T-helper 22 cell (primary cell): Measurements from ENCODE around the gene PSAT1.

Source experiments
- DNase-seq: peaks from one replicate; pipeline ENCODE4 v3.0.0-alpha.2; 2020; ENCODE audit warnings: low read depth

Gene PSAT1

DNA sequence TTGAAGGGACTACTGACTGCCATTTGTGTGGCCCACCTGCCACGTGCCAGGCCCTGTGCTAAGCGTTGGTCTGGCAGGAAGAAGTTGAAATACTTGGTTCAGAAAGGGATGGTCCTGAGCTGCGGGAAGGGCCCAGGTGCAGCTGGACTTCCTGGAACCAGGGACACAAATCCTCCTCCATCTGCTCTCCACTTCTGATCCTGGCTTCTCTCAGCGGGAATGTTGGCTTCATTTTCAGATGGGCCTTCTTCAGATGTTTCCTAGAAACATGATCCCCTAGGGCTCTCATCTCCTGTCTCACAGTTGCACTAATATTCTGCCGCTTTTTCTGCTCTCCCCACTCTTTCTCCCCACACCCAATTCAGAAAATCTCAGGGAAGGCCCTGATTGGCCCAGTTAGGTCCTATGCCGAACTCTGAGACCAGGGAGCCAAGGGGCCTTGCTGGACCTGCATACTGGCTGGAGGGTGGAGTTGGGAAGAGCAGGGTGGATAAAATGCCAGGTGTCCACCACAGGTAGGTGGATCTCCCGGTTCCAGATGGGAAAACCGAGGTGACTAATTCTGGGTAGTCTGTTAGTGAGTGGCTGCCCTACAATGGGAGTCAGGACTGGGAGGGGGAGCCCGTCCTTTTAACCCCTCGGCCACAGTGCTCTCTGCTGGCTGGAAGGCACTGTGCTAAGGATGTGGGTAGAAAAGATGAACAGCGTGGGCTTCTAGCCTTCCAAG is 19.4 kb downstream of the PSAT1 start:
- no peak for DNase-seq

DNA sequence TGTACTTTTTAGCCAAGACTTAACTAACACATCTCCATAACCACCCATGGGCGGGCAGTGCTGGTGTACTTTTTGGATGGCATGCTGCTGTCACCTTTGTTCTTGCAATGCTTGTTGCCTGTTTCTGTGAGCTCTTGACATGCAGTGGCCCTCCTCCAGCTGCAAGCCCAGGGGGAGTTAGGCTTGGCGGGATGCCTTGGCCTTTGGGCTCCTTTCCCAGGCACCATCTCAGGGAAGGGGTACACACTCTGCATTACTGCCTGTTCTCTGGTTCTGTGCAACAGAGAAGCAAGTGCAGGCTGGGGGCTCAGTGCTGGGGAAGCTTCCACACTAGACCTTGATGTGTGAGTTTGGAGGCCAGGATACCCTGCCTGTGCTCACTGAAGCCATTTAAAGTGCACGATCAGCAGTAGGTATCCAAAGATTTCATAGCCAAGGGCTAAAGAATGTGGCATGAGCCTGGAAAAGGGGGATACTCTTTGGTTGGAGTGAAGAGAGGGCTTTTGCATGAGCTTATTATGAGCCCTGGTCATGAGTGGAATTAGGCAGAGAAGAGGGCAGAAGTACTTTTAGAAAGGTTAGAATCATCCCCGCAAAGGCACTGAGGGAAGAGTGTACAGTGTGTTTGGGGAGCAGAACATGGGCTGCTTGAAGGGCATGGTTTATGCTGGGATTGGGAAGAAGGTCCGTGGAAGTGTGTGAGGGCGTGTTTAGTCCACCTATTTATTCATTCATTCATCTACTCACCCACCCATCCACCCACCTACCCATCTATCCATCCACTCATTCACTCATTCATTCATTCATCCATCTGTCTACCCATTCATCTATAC is 22.5 kb downstream of the PSAT1 start:
- no peak for DNase-seq

DNA sequence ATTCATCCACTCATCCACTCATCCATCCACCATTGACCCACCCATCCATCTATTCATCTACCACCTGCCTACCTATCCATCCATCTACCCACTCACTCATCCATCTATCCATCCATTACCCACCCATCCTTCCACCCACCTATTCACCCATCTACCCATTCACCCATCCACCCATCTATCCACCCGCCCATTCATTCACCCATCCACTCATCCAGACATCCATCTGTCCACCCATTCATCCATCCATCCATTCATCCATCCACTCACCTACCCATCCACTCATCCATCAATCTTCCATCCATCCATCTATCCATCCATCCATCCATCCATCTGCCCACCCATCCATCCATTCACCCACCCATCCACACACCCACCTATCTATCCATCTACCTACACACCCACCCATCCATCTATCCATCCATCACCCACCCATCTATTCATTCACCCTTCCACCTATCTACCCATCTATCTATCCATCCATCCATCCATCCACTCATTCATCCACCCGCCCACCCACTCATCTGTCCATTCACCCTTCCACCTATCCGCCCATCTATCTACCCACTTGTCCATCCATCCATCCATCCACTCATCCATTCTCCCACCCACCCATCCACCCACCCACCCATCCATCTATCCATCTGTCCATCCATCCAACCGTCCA is 23.2 kb downstream of the PSAT1 start:
- no peak for DNase-seq

DNA sequence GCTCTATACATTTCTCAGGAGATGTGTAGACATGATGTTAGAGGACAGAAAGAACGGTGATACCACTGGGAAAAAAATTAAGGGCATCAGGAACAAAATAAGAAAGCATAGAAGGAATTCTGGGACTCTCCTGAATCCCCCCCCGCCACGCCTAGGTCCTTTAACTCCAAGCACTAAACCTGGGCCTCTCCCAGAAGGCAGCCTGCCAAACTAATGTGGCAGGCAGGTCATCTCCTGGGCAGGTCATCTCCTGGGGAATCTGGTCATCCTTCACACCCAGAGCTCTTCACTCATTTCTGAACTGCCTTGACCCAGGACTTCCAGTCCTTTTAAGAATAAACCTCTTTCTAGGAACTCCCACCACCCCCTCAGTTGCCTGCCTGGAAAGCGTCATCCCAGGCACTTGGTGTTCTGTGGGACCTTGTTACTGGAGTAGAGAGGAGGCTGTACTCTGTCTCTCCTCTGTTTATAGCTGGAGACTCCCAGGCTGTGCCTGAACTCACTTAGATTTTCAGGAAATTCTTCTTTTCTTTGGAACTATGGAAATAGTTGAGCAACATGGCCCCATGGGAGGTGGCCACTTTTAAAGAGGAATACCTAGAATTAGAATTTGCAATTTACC is 24.1 kb downstream of the PSAT1 start:
- DNase-seq, result no peak

DNA sequence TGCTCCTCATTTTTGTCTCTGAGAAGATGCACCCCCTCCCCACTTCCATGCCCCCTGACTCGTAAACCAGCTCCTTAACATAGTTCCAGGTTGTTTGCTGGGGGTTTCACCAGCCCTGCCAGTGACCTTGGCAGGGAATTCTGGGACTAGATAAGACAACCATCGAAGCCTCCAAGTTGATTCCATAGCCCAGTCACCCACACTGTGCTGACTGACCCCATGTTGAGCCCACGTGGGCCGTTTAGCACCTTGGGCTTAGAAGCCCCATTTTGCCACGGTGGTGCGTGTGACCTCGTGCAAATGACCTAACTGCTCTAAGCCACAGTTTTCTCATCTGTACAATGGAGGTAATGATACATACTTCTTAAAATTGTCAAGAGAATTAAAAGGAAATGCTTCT is 24.6 kb downstream of the PSAT1 start:
- DNase-seq, result no peak

DNA sequence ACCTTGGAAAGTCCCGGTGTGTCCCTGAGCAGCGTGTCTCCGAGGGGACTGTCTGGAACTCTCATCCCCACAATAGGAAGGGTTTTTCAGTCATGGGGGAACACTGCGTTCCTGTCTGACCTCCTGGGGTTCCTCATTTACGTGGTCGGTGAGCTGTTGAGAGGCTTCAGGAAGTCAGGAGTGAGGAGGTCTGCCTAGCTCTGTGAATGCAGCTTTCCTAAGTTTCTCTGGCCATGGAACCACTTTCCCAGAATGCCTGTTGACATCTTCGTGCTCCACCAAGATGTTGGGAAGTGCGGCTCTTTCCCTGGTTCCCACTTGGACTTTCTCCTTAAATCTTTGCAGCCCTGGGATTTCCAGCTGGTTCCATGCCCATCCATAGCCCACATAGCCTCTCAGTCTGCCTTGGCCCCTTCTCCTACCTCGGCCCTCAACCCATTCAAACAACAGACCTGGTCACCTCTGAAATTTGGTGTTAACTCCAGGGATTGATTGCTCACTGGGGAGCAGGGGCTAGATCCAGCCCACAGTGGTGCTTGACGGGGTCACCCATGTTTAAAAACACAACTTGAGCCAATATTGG is 27.2 kb downstream of the PSAT1 start:
- no peak for DNase-seq

DNA sequence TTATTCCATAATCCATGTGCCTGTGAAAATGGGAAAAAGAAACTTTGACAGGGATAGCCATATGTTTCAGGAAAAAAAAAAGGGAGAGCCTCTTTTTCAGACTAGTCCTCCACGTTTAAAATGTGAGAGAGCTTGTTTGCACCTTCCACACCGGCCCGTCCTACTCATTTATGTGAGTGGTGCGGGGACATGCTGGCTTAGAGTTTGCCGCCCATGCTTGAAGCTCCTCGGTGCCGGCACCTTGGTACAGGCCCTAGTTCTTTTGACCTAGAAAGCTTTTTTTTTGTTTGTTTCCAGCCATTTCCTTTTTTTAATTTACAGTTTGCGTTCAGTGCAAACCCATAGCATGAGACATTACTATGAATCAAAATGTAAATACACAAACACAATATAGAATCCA is 27.8 kb downstream of the PSAT1 start:
- no peak for DNase-seq

DNA sequence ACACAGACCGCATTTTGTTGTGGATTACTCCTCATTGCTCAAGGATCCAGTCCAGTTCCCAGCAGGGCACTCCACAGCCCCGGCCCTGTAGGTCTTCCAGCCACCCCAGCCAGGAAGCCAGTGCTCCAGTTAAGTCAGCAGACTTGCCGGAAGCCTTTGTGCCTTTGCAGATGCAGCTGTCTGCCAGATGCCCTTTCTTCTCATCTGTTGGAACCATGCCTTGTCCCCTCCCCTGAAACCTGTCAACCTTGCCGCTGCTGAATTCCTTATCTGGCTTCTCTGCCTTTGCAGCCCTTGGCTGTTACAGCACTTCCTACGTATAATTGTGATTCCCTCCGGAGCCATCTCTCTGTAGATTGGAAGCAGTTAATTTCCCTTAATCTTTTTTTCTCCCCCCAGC is 28.4 kb downstream of the PSAT1 start:
- DNase-seq, result no peak

DNA sequence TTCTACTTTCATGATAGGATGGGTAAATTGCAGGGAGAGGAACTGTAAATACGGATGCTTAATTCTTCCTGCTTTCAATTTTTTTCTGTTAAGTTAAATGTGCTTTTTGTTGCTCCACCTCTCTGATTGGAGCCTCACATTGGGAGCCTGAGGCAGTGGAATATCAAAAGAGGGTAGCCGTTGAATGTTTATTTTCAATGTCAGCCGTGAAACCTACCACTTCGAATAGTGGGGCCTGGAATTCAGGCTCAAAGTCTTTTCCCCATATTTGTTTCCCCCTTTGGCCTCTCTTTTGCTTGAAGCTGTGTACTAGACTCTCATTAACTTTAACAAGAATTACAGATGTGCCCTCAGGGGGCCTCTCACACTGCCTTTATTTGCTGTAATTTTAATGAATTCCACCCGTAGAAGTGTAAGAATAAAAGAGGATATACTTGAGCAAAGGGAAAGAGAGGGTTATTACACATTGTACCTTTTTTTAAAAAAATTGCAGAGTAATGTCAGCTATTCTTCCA is 29.0 kb downstream of the PSAT1 start:
- no peak for DNase-seq

DNA sequence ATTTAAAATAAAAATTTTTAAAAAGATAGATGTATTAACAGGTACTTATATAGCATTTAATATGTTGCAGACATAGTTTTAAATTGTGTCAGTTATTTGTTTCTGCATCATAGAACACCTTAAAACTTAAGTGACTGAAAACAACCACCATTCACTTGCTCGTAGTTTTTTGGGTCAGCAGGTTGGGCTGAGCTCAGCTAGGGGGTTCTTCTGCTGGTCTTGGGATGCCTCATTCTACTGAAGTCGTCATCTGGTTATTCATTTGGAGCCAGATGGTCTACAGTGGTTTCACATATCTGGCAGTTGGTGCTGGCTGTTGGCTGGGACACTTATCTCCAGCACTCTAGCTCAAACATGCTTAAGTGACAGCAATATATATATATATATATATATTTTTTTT is 29.6 kb downstream of the PSAT1 start:
- DNase-seq, result no peak

DNA sequence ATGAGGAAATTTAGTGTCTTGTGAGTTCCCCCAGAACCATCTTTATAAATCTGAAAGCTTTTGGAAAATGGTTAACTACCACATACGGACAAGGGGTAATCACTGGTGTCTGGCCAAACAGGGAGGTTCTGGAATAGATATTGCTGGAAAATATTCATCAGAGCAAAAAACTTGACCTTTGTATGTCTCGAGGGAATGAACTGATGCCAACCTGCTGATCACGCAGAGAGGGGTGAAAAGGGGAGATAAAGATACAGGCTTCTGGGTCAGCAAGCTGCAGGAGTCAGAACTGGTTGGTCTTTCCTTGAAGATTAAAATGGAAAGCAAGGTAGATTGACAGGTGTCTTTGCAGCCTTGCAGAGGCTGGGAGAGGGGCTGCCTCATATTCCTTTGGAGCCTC is 35.5 kb downstream of the PSAT1 start:
- DNase-seq, result no peak

DNA sequence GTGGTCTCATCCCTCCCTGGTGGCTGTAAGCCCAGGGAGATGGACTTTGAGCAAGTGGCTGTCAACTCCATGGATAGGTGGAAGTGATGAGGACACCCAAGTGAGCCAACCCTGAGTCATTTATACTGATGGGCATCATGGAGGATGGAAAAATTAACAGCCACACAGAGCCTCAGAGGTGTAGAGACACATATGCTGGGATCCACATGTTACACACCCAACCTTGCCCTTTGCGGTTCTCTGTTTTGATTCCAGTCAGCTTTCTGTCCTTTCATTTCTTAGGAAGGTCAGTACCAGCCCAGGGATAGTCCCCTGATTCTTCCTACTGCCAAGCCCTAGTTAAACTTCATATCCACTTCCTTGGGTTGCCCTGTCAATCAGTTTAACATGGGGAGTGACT is 51.9 kb downstream of the PSAT1 start:
- no peak for DNase-seq

DNA sequence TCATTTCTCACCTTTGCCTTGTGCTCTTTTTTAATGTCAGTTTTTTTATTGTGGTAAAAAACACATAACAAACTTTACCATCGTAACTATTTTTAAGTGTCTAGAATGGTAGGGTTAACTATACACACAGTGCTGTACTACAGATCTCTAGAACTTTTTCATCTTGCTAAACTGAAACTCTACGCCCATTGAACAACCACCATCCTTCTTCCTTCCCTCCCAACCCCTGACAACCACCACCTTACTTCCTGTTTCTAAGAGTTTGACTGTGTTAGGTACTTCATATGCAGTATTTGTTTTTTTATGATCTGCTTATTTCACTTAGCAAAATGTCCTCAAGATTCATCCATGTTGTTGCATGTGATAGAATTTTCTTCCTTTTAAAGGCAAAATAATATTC is 54.9 kb downstream of the PSAT1 start:
- no peak for DNase-seq

DNA sequence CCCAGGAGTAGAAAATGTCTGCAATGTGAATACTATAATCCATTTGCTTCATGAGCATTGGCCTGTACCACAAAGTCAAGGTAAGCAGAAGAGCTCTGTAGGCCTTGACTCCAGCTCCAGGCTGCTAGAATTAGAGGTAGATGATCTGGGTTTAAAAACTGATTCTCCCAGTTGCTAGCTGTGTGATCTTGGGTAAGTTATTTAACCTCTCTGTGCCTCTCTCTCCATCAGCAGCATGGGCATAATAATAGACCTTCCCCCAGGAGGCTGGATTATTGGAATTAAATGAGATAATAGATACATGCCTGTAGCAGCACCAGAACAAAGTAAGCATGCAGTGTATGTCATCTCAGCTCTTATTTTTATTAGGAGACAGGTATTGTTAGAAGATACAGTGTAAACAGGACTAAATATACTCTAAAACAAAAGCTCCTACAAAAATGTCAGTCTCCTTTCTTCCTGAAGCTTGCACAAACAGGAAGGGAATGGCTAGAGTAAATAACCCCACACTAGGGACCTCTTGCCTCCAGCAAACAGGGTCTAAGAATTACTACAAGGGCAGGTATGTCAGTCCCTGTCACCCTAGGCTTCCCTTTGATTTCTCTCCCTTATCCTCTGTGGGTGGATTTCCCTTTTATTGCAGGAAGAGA is 57.5 kb downstream of the PSAT1 start:
- DNase-seq, result no peak

DNA sequence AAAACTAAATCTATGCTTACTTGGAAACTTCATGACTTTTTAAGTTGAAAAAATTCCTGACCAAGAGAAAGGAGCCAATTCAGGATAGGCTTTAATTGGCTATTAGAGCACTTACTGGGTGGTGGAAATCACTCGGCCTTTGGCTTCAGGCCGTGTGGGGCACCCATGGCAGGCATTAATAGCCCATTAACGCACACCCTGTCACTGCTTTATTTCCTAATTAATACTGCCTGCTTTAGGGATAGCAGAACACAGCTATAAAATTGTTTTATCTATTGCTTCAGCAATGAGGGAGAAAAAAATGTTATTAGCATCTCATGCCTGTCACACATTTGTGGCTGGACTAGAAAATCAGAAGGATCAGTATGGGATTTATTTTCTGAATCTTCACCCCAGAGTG is 58.1 kb downstream of the PSAT1 start:
- DNase-seq, result no peak

DNA sequence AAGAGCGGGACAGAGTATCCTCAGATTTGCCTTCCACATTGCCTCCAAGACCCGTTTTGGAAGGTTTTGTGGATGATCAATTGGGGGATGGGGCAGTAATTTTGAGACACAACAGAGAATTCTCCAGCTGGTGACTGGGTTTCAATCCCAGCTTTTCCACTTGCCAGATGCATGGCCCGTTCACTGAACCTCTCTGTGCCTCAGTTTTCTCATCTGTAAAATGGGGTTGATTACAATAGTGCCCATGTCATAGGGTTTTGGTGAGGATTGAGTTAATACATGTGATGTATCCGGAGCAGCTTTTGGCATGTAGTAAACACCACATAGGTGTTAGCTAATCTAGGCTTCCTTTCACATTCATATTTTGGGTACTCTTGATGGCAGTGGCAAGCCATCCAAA is 59.7 kb downstream of the PSAT1 start:
- no peak for DNase-seq

DNA sequence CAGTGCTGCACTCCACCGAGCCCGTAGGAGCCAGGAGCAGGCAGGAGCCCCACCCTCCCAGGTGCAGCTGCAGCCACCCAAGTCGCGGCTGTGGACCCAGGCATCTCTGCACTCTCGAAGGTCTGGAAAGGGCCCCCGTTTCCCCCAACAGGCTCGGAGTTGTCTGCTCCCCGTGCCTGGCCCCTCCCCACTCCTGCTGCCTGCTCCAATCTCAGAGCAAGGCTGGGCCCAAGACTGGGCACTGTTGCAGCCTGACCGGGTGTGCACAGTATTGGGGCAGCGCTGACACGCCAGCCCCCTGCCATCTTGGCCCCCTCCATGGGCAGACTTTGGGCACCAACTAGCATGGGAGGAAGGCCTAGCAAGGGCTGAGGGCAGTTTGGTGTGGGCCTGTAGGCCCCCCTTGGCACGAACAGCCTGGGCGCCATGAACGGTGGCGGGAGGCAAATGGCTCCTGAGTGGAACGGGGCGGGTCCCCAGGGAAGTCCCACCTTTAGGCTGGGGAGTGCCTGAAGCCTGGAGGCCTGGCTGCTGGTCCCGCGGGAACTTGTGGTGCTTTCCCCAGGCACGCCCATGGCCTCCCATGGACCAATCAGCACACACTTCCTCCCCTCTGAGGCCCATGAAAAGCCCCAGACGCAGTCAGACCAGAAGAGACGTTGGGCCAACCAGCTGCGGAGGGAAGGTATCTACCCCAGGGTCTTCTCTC is 60.4 kb downstream of the PSAT1 start:
- DNase-seq, result no peak

DNA sequence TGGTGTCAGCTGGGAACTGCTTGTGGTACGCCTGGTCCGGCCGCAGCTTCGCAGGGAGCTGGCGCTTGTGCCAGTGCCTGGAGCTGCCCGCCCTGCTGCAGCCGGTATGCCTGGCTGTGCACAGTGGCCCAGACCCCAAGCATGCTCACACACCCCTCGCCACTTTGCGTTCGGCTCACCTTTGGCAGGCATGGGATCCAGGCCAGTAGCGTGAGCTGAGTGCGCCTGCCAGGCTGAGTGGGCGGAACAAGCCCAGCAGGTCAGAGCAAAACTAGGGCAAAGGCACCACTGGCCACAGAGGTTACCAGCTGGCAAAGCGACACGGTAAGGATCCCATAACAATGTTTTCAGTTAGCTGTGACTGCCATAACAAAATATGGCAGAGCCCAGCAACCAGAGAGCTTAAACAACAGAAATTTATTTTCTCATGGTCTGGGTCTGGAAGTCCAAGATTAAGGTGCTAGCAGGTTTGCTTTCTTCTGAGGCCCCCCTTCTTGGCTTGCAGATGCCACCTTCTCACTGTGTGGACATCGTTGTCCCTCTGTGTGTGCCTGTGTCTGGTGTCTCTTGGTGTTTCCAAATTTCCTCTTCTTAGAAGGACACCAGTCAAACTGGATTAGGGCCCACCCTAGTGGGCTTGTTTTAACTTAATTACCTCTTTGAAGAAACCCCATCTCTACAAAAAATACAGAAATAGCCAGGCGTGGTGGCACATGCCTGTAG is 61.6 kb downstream of the PSAT1 start:
- DNase-seq, result no peak

DNA sequence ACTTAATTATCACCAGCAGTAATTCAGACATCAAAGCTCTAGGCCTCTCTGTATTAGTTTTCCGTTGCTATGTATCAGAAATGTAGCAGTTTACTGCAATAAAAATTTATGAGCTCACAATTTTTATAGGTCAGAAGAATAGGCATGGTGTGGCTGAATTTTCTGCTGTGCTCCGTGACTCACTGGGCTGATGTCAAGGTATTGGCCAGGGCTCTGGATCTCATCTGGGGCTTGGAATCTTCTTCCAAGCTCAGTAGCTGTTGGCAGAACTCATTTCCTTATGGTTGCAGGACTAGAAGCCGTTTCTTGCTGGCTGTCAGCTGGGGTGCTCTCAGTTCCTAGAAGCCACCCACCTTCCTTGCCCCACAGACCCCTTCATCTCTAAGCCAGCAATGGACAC is 66.3 kb downstream of the PSAT1 start:
- DNase-seq, result no peak
